H1 (cell line): Measurements from ENCODE around the gene ANKRD2. TPM values are rescaled to one million over a fixed set of nuclear protein-coding genes. Genes with fewer than 3 reads are reported as not detected.

Experiments used
- CTCF ChIA-PET: fragments of 300-600 bp; sonication (Branson Sonifier 250); formaldehyde crosslinking; loops from one replicate; lab custom pipeline; 2021; ENCODE audit not compliant: partially characterized antibody; lab: Charles Lee
- POLR2A ChIA-PET: fragments of 300-600 bp; sonication (Branson Sonifier 250); formaldehyde crosslinking; loops from one replicate; lab custom pipeline; 2021; ENCODE audit warnings: inconsistent platforms; ENCODE audit not compliant: partially characterized antibody; lab: Charles Lee
- DNase-seq, 2 experiments: peaks; one replicate each; pipeline versions ENCODE4 v3.0.0 to v3.0.0-alpha.2; 2010 to 2022; ENCODE audit warnings: low spot score in 2 of 2, low read depth in 1 of 2, mixed read lengths in 1 of 2
- FAIRE-seq: peaks from 2 replicates; lab custom pipeline; 2011; peaks lifted over from hg19 to GRCh38; lab: Jason Lieb, UNC
- H2AFZ ChIP-seq: 2 replicates; pipeline ENCODE4 v1.8.1; 2012; ENCODE audit warnings: low read length, inconsistent platforms
- H2AK5ac ChIP-seq: 2 replicates; pipeline ENCODE4 v1.6.1; 2013; ENCODE audit warnings: low read depth, low read length
- H2BK120ac ChIP-seq: replicated peaks from 2 replicates; pipeline ENCODE3; 2013; ENCODE audit warnings: low read depth, low read length, inconsistent platforms
- H2BK12ac ChIP-seq: 2 replicates; pipeline ENCODE4 v1.6.1; 2013; ENCODE audit warnings: low read depth, low read length
- H2BK15ac ChIP-seq: 2 replicates; pipeline ENCODE4 v1.6.1; 2013; ENCODE audit warnings: low read length
- H2BK20ac ChIP-seq: 2 replicates; pipeline ENCODE4 v1.6.1; 2013; ENCODE audit warnings: low read length
- H2BK5ac ChIP-seq: 2 replicates; pipeline ENCODE4 v1.6.1; 2013; ENCODE audit warnings: low read depth, low read length
- H3K14ac ChIP-seq: 2 replicates; pipeline ENCODE4 v1.6.1; 2013; ENCODE audit warnings: inconsistent platforms; ENCODE audit not compliant: insufficient read length
- H3K18ac ChIP-seq: 2 replicates; pipeline ENCODE4 v1.6.1; 2013; ENCODE audit warnings: low read length; ENCODE audit errors: extremely low read depth
- H3K23ac ChIP-seq: 2 replicates; pipeline ENCODE4 v1.6.1; 2013; ENCODE audit warnings: inconsistent platforms; ENCODE audit not compliant: insufficient read length
- H3K23me2 ChIP-seq: 2 replicates; pipeline ENCODE4 v1.6.1; 2013; ENCODE audit warnings: low read depth, low read length
- H3K27ac ChIP-seq: 2 replicates; pipeline ENCODE4 v1.6.1; 2011; ENCODE audit warnings: low read depth, low read length, inconsistent platforms
- H3K27me3 ChIP-seq, 4 experiments: replicated peaks in 1 of 4; 1 replicate in 1 of 4; 2 replicates in 3 of 4; pipeline versions ENCODE4 v1.6.1 to v1.8.1; 2011 to 2013; ENCODE audit warnings: low read length in 3 of 4, mild to moderate bottlenecking in 3 of 4, inconsistent platforms in 2 of 4, mixed read lengths in 2 of 4, moderate library complexity in 1 of 4; ENCODE audit not compliant: control insufficient read depth in 3 of 4, insufficient read depth in 3 of 4; ENCODE audit errors: extremely low read depth in 1 of 4
- H3K36me3 ChIP-seq, 4 experiments: 2 replicates each; pipeline versions ENCODE4 v1.6.1 to v1.8.1; 2011 to 2013; ENCODE audit warnings: mild to moderate bottlenecking in 4 of 4, low read length in 3 of 4, moderate library complexity in 2 of 4, control low read depth in 1 of 4, inconsistent platforms in 1 of 4; ENCODE audit not compliant: insufficient read depth in 4 of 4, control insufficient read depth in 2 of 4
- H3K4ac ChIP-seq: replicated peaks from 2 replicates; pipeline ENCODE3; 2013; ENCODE audit warnings: low read length, low read depth, mixed read lengths, inconsistent platforms; ENCODE audit not compliant: insufficient read length
- H3K4me1 ChIP-seq, 4 experiments: replicated peaks in 1 of 4; 1 replicate in 1 of 4; 2 replicates in 3 of 4; pipeline versions ENCODE4 v1.6.1 to v1.8.1; 2011 to 2013; ENCODE audit warnings: low read length in 3 of 4, inconsistent platforms in 2 of 4, mixed read lengths in 1 of 4; ENCODE audit not compliant: insufficient read depth in 4 of 4, control insufficient read depth in 3 of 4
- H3K4me2 ChIP-seq, 2 experiments: 2 replicates each; pipeline versions ENCODE4 v1.6.1 to v1.8.1; 2011 to 2013; ENCODE audit warnings: low read depth in 2 of 2, low read length in 2 of 2, control low read depth in 1 of 2, inconsistent platforms in 1 of 2, mild to moderate bottlenecking in 1 of 2; ENCODE audit not compliant: insufficient read depth in 1 of 2
- H3K4me3 ChIP-seq, 4 experiments: fragments of 200-600, 300-600 bp in 1 of 4; sonication (generic), shearing (Covaris generic), sonication (Bioruptor Twin) in 1 of 4; 2 replicates each; pipeline versions ENCODE4 v1.5.1 to v1.8.1; 2011 to 2016; ENCODE audit warnings: low read length in 4 of 4, low read depth in 3 of 4, control low read depth in 2 of 4, inconsistent platforms in 2 of 4, mild to moderate bottlenecking in 2 of 4, mixed read lengths in 1 of 4, moderate library complexity in 1 of 4; ENCODE audit not compliant: insufficient read depth in 2 of 4; ENCODE audit errors: extremely low read depth in 1 of 4
- H3K56ac ChIP-seq: replicated peaks from 2 replicates; pipeline ENCODE3; 2013; ENCODE audit warnings: low read depth, mild to moderate bottlenecking, mixed read lengths, low read length, inconsistent platforms; ENCODE audit not compliant: insufficient read length
- H3K79me1 ChIP-seq: 2 replicates; pipeline ENCODE4 v1.6.1; 2013; ENCODE audit warnings: low read depth, low read length, control low read depth
- H3K79me2 ChIP-seq, 2 experiments: 2 replicates each; pipeline versions ENCODE4 v1.6.1 to v1.8.1; 2012 to 2013; ENCODE audit warnings: low read length in 2 of 2, mild to moderate bottlenecking in 2 of 2, inconsistent platforms in 1 of 2; ENCODE audit not compliant: insufficient read depth in 2 of 2, control insufficient read depth in 1 of 2
- H3K9ac ChIP-seq, 4 experiments: replicated peaks in 1 of 4; 1 replicate in 1 of 4; 2 replicates in 3 of 4; pipeline versions ENCODE4 v1.6.1 to v1.8.1; 2011 to 2013; ENCODE audit warnings: low read depth in 3 of 4, low read length in 3 of 4, control low read depth in 2 of 4, mild to moderate bottlenecking in 2 of 4, moderate library complexity in 2 of 4, inconsistent platforms in 1 of 4; ENCODE audit errors: extremely low read depth in 1 of 4
- H3K9me3 ChIP-seq, 2 experiments: 2 replicates each; pipeline versions ENCODE4 v1.6.1 to v1.8.1; 2012 to 2013; ENCODE audit warnings: mild to moderate bottlenecking in 2 of 2, moderate library complexity in 2 of 2, control low read depth in 1 of 2, inconsistent platforms in 1 of 2, low read depth in 1 of 2, low read length in 1 of 2, mixed read lengths in 1 of 2; ENCODE audit not compliant: insufficient read depth in 2 of 2
- H4K20me1 ChIP-seq, 2 experiments: replicated peaks in 1 of 2; 2 replicates each; pipeline versions ENCODE3 to v1.8.1; 2011 to 2013; ENCODE audit warnings: inconsistent platforms in 2 of 2, low read length in 2 of 2, mild to moderate bottlenecking in 1 of 2; ENCODE audit not compliant: insufficient read depth in 2 of 2, control insufficient read depth in 1 of 2
- H4K5ac ChIP-seq: 2 replicates; pipeline ENCODE4 v1.6.1; 2013; ENCODE audit warnings: low read length, low read depth, mixed read lengths, inconsistent platforms; ENCODE audit not compliant: insufficient read length
- H4K8ac ChIP-seq: 2 replicates; pipeline ENCODE4 v1.8.0; 2013; ENCODE audit warnings: mild to moderate bottlenecking, moderate library complexity, low read length, inconsistent platforms; ENCODE audit not compliant: insufficient read depth; ENCODE audit errors: extremely low read depth
- H4K91ac ChIP-seq: replicated peaks from 2 replicates; pipeline ENCODE3; 2013; ENCODE audit warnings: low read length, mixed read lengths, inconsistent platforms; ENCODE audit not compliant: insufficient read length
- BCL11A ChIP-seq, 2 experiments: IDR thresholded peaks; one replicate each; pipeline ENCODE4 v1.6.1; 2011; ENCODE audit warnings: low read depth in 2 of 2, low read length in 2 of 2, mild to moderate bottlenecking in 2 of 2
- CEBPB ChIP-seq: IDR thresholded peaks from 2 replicates; pipeline ENCODE4 v1.6.1; 2012; ENCODE audit warnings: low read depth, low read length
- CHD1 ChIP-seq: IDR thresholded peaks from 2 replicates; pipeline ENCODE4 v1.6.1; 2012; ENCODE audit warnings: low read depth, low read length, improper control_type of control experiment
- CTCF ChIP-seq, 3 experiments: IDR thresholded peaks; 1 replicate in 2 of 3; 2 replicates in 1 of 3; pipeline versions ENCODE4 v1.5.1 to v1.6.1; 2011; ENCODE audit warnings: low read length in 3 of 3, mild to moderate bottlenecking in 3 of 3, inconsistent platforms in 2 of 3, low read depth in 1 of 3, moderate library complexity in 1 of 3; ENCODE audit not compliant: insufficient read depth in 1 of 3; ENCODE audit errors: control extremely low read depth in 1 of 3
- KDM1A ChIP-seq: fragments of 200-600, 300-600 bp; sonication (generic); IDR thresholded peaks from 2 replicates; pipeline ENCODE4 v1.7.1; 2016; ENCODE audit warnings: mild to moderate bottlenecking, low read length, borderline replicate concordance
- MAX ChIP-seq: IDR thresholded peaks from 2 replicates; pipeline ENCODE4 v1.6.1; 2012; ENCODE audit warnings: inconsistent platforms
- PHF8 ChIP-seq: fragments of 200-600 bp; sonication (generic); conservative IDR thresholded peaks from 2 replicates; pipeline ENCODE4 v1.7.1; 2012; ENCODE audit warnings: low read depth, mild to moderate bottlenecking, inconsistent platforms, low read length, moderate library complexity
- SP2 ChIP-seq: IDR thresholded peaks from 2 replicates; pipeline ENCODE4 v1.6.1; 2012; ENCODE audit warnings: mild to moderate bottlenecking, low read length, inconsistent platforms
- TCF12 ChIP-seq: IDR thresholded peaks from 2 replicates; pipeline ENCODE4 v1.6.1; 2011; ENCODE audit warnings: low read depth, mild to moderate bottlenecking, low read length
- WGBS, 2 experiments: shearing (Covaris generic) in 1 of 2; methylation state at CpG; one replicate each; pipeline versions ENCODE4 v1.1.6 to v1.1.7; 2013 to 2015; ENCODE audit warnings: low lambda C conversion rate in 2 of 2, mixed read lengths in 2 of 2, inconsistent platforms in 1 of 2, low coverage in 1 of 2, missing lambda C conversion rate in 1 of 2; ENCODE audit not compliant: insufficient replicate concordance in 2 of 2, insufficient coverage in 1 of 2, insufficient read length in 1 of 2; ENCODE audit errors: extremely low coverage in 1 of 2, missing lambda C conversion rate in 1 of 2; 5-methylcytosine and 5-hydroxymethylcytosine counted together
- polyA plus RNA-seq, 7 experiments: library from polyadenylated mRNA; depleted of rRNA in 3 of 7; stranded (reverse) in 5 of 7; unstranded in 2 of 7; fragments of >200 nt in 5 of 7; fragments of 200-250 nt in 2 of 7; gene quantifications; 1 replicate in 5 of 7; 2 replicates in 1 of 7; 4 replicates in 1 of 7; pipeline versions ENCODE4 v1.2.1 to v1.2.3, GENCODE V29; 2011 to 2013; ENCODE audit warnings: missing spikeins in 2 of 7, mixed read lengths in 2 of 7
- total RNA-seq: library from RNA; stranded (reverse); fragmentation: NEBNext Ultra II Directional; extraction: Animal tissue kit (Norgen Biotek cat#: 25700); gene quantifications from 2 replicates; pipeline ENCODE4 v1.2.1, GENCODE V29; 2021

The ANKRD2 gene
- total and polyA plus RNA-seq, 2 of the 8 experiments (the other 6 are each of a cell fraction or from before 2014, with no cell fraction given) = not detected

- no peak overlapping the region for H3K4ac ChIP-seq
- peak overlapping the region; percentile 46 for H4K91ac ChIP-seq
- no peaks in the 10 kb centered on the region for H3K9me3 ChIP-seq
- DNase-seq (no peak), FAIRE-seq (no peak)
- 0 out of 2 replicates have a peak overlapping the region, but pooled peaks have one; percentile 13 for H3K27ac ChIP-seq
- no peaks in the 10 kb centered on the region for H3K27me3 ChIP-seq
- POLR2A ChIA-PET = interaction anchor here (0.8 to 2.1 kb wide), 5 partner anchors 9 to 85 kb away, joined by 3 to 6 read pairs (median 4); no protein-coding TSS in a partner anchor
- H3K23me2 ChIP-seq = no peaks in the 10 kb centered on the region
- no peak overlapping the region for H3K4me2 ChIP-seq
- H3K79me1 ChIP-seq = peaks cover 2% of the 10 kb centered on the region
- H2BK120ac ChIP-seq = no peak overlapping the region
- H3K36me3 ChIP-seq = no peaks in the 10 kb centered on the region
- H3K18ac ChIP-seq = no peak overlapping the region
- no peak overlapping the region for H3K56ac ChIP-seq
- H2BK5ac ChIP-seq = no peak overlapping the region; the same call in 1 of the 2 replicates
- H4K8ac ChIP-seq = no peak overlapping the region
- CTCF ChIA-PET = interaction anchor here (1.1 to 14.7 kb wide), 12 partner anchors 14 to 171 kb away, joined by 3 to 388 read pairs (median 5); partner anchors contain the start of genes ANKRD2 and C10orf62
- H3K79me2 ChIP-seq = peaks cover 0 to 6% of the 10 kb centered on the region in 2 experiments; a peak in 1 of 4 replicates
- H3K4me1 ChIP-seq = peaks cover 0 to 21% (median 9%) of the 10 kb centered on the region in 4 experiments; a peak in 6 of 7 replicates
- no peak overlapping the region for H3K4me3 ChIP-seq
- no peak overlapping the region for H2BK12ac ChIP-seq
- no peak overlapping the region for H2AFZ ChIP-seq
- peak overlapping the region; percentile 26; the same call in 1 of the 2 replicates for H2AK5ac ChIP-seq
- H2BK20ac ChIP-seq = no peak overlapping the region
- no peak overlapping the region for H3K14ac ChIP-seq
- H4K5ac ChIP-seq = no peak overlapping the region
- no peak overlapping the region for H2BK15ac ChIP-seq
- H3K9ac ChIP-seq = no peak overlapping the region; a peak in 1 of 7 replicates
- H4K20me1 ChIP-seq = no peaks in the 10 kb centered on the region
- WGBS, 2 experiments = 88% methylated on average over 4 of the region's 4 CpGs; no CpG with 5 or more reads in 1 of the 2 experiments
- H3K23ac ChIP-seq = no peak overlapping the region
- TF ChIP-seq MAX = no peak
- TF ChIP-seq KDM1A = no peak
- TF ChIP-seq SP2 = no peak
- TF ChIP-seq CHD1 = no peak
- no peak for TF ChIP-seq CEBPB
- TF ChIP-seq CTCF (IDR thresholded peaks at IDR 0.05; ENCODE audit: control extremely low read depth in 1 of 3, insufficient read depth in 1 of 3, low read depth in 1 of 3, low read length in 3 of 3) = no peak
- no peak for TF ChIP-seq TCF12
- no peak for TF ChIP-seq BCL11A (IDR thresholded peaks at IDR 0.05; ENCODE audit: low read depth in 2 of 2, low read length in 2 of 2)
- no peak for TF ChIP-seq PHF8
Observed at GRCh38 chr10:97538411-97538810, 34.2 kb upstream of the ANKRD2 start.
